GM12873 (cell line): Measurements from ENCODE around the gene PDE2A.

Source experiments
- TF ChIP-seq, protein P1 (sequence below): IDR thresholded peaks from 2 replicates; pipeline ENCODE4 v1.5.1; 2012; ENCODE audit warnings: low read depth, mild to moderate bottlenecking, moderate library complexity, low read length, control low read depth; ENCODE audit not compliant: insufficient read depth; ENCODE audit errors: missing control alignments

The PDE2A gene

DNA sequence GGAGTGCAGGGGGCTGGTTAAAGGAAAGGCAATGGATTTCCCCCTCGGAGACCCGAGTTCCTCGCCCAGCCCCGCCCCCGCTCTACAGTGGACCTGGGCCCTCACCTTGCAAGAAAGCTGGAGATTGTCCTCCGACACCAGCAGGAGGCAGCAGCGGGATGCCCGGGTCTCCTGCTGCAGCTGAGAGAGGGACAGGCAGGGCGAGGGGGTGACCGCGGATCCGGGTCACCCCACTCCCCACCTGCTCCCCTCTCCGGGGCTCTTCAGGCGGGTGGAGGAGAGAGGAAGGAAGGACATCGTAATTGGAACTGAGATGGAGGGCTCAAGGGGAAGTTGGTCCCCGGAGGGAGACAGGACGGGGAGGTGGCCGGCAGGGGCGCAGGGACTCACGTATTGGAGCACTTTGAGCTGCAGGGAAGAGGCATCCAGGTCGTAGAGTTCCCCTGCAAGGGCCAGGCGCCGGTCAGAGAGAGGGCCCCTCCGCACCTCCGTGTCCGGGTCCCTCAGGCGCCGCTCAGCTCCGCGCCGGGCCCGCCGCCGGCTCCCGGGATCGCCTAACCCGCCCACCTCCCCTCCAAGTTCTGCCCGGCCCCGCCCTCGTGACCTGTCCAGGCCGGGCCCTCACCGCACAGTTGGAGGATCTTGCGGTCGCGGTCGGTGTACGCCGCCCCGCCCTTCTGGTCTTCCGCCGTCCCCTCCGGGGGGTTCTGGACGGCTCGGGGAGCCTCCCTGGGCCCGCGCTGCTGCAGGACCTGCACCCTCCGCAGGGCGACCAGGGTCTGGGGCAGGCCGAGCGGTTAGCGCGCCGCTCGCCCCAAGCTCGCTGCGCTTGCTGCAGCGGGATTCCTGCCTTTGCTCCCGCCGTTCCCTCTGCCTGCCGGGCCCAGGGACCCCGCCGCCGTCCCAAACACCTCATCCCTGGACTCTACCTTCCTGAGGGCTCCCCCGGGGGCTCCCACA, 84.1 kb downstream of the PDE2A start:
- TF ChIP-seq, protein P1, sequence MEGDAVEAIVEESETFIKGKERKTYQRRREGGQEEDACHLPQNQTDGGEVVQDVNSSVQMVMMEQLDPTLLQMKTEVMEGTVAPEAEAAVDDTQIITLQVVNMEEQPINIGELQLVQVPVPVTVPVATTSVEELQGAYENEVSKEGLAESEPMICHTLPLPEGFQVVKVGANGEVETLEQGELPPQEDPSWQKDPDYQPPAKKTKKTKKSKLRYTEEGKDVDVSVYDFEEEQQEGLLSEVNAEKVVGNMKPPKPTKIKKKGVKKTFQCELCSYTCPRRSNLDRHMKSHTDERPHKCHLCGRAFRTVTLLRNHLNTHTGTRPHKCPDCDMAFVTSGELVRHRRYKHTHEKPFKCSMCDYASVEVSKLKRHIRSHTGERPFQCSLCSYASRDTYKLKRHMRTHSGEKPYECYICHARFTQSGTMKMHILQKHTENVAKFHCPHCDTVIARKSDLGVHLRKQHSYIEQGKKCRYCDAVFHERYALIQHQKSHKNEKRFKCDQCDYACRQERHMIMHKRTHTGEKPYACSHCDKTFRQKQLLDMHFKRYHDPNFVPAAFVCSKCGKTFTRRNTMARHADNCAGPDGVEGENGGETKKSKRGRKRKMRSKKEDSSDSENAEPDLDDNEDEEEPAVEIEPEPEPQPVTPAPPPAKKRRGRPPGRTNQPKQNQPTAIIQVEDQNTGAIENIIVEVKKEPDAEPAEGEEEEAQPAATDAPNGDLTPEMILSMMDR: peak; percentile 56

DNA sequence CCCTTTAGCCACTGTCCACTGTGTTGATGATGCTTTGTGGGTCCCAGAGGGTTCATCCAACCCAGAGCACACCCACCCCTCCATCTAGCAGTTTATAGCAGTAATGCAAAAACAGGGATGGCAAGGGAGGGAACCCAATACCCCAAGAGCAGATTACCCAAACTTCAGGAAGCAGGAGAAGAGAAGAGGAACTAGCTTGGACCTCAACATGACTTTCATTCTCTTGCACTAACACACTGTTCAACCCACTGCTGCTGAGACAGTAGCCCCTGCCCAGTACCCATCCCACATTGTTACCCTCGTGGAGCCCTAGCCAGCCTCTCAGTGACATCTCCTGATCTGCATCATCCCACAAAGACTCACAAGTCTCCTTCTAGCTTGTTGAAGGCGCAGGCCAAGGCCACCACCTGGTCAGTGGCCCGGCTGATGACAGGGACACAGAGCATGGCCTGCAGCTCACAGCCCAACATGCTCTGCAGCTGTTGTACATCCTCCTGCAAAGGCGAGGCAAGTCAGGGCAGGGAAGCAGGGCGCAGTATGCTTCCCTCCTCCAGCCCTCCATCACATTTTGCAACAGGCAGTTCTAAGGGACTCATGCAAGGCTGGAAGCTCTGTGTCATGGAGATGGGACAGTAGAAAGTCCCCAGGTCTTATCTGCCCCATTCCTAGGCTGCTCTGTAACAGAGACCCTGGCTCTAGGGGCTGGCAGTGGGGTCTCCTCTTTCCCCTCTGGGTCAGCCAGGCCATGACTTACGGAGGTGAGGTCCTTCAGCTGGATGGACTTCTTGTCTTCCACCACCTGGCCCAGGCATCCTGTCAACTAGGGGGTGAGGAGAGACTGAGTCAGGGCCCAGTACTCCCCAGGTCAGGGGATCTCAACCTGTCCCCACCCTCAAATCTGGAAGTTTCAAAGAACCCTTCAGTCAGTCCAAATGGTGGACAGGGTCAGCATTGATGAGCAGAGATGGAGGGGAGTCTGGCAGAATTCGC, 85.5 kb downstream of the PDE2A start:
- TF ChIP-seq, protein P1: no peak

DNA sequence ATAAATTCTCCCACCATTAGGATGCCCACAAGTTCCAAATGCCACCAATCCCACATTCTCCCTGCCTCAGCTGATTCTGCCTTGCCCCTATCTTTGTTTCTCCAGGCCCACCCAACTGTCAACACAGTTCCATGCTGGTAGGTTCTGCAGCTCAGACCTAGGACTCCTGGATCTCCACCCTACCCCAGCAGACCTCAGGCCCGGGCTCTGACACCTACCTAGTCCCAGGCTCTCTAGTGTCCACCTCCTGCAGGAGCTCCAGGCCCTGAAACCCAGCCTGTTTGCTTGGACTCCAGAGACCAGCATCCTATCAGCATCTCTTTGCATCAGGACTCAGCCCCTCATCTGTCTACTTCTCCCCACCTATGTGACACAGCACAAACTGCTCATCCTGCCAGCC, 86.5 kb downstream of the PDE2A start:
- TF ChIP-seq, protein P1: no peak

GRCh38 chr11:72586321-72587090, 87.7 kb downstream of the PDE2A start:
- TF ChIP-seq, protein P1: no peak

DNA sequence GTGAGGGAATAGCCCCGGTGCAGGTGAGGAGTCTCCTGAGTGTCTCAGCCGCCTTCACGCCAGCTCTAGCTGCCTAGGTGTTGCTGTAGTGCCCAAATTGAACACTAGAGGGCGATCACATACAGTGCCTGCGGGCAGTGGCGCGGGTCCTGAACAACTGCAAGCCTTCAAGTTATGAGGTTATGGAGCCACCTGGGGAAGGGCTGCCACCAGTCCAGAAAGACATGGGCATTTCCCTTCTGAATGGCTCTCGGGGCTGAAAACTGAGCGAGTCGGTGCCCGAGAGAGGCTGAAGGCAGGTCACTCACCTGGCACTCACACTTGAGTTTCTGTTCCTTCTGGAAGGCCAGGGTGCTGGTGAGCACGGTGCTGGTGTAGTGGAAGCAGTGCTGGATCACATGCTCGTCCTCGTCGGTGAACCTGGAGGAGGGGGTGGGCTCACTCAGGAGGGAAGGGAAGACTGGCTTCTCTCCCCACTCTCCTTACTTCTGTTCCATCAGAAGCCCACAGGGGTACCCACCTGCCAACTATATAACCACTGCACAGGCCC, 88.4 kb downstream of the PDE2A start:
- TF ChIP-seq, protein P1: peak; percentile 92

GRCh38 chr11:72584939-72585597, 89.2 kb downstream of the PDE2A start:
- TF ChIP-seq, protein P1: no peak
